Activated CD4-positive, alpha-beta T cell treated with anti-CD3 and anti-CD28 coated beads for 24 hours (primary cell): Measurements from ENCODE around the gene FBXL19.
A peak's percentile ranks its signal among the peaks of the same experiment; 100 is the strongest.
"Not testable (repeated sequence)": the region's sequence is repeated elsewhere in the genome, so short reads cannot be mapped to it uniquely, and the experiment has no call there.

Experiments
- DNase-seq, 2 donors: peaks; one replicate each; pipeline ENCODE4 v3.0.0-alpha.2; 2020; ENCODE audit warnings: low read depth in 2 of 2

FBXL19 gene

GRCh38 chr16:30921748-30922419 lies 1.5 kb upstream of the FBXL19 start:
- peak; percentile 84 to 87 for DNase-seq

- peak; percentile 98 to 99 for DNase-seq
These were observed 882 bp upstream of the FBXL19 start for GRCh38 chr16:30922420-30922959.

GRCh38 chr16:30922960-30923535 lies 324 bp upstream of the FBXL19 start:
- peak; percentile 91 to 94 for DNase-seq

GRCh38 chr16:30924076-30924912 lies 922 bp downstream of the FBXL19 start:
- DNase-seq, result no peak

GRCh38 chr16:30924913-30925631 lies 1.7 kb downstream of the FBXL19 start:
- DNase-seq, result no peak

- no peak for DNase-seq
These were observed 2.2 kb downstream of the FBXL19 start for GRCh38 chr16:30925632-30925987.

GRCh38 chr16:30925995-30926811 lies 2.8 kb downstream of the FBXL19 start:
- no peak for DNase-seq

GRCh38 chr16:30926937-30927788 lies 3.8 kb downstream of the FBXL19 start:
- no peak for DNase-seq

- peak in 1 of 2 donors; percentile 26 for DNase-seq
These were observed 4.5 kb downstream of the FBXL19 start for GRCh38 chr16:30927789-30928378.

GRCh38 chr16:30928390-30928789 lies 5.0 kb downstream of the FBXL19 start:
- no peak for DNase-seq

GRCh38 chr16:30929167-30929566 lies 5.8 kb downstream of the FBXL19 start:
- no peak for DNase-seq

- no peak for DNase-seq
These were observed 6.8 kb downstream of the FBXL19 start for GRCh38 chr16:30930160-30930571.

GRCh38 chr16:30931068-30931650 lies 7.8 kb downstream of the FBXL19 start:
- DNase-seq, result no peak

- DNase-seq, result no peak
These were observed 11.6 kb downstream of the FBXL19 start for GRCh38 chr16:30934827-30935557.

GRCh38 chr16:30937692-30938091 lies 14.3 kb downstream of the FBXL19 start:
- DNase-seq, result no peak

- not testable (repeated sequence) for DNase-seq
These were observed 16.2 kb downstream of the FBXL19 start for GRCh38 chr16:30939571-30939970.

- DNase-seq, result peak; percentile 37 to 54
These were observed 18.4 kb downstream of the FBXL19 start for GRCh38 chr16:30941600-30942425.

- DNase-seq, result no peak
These were observed 19.0 kb downstream of the FBXL19 start for GRCh38 chr16:30942426-30942806.
